ENCODE data around the gene GSG1L. TPM values are rescaled to one million over a fixed set of nuclear protein-coding genes. Genes with fewer than 3 reads are reported as not detected.
A peak's percentile ranks its signal among the peaks of the same experiment; 100 is the strongest.

Gene GSG1L
- total RNA-seq, 1 donor from 2014 or later, result not detected

DNA sequence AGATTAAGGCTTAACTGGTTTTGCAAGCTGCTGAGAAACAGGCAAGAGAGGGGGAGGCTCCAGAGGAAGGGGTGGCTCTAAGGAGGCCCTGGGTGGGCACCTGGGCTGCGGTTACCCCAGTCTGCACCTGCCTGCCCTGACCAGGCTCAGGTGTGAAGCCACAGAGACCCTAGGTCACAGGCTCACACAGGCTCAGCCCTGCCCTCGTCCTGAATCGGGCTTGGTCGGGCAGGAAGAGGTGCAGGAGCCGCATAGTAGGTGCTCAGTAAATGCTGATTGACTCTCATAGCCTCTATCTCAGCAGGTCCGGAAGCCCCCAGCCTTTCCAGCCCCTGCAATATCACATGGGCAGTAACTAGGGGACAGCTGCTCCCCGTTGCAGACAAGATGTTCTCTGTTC is 203.4 kb downstream of the GSG1L start:
- DNase-seq (ENCODE audit: low spot score), result no peak

DNA sequence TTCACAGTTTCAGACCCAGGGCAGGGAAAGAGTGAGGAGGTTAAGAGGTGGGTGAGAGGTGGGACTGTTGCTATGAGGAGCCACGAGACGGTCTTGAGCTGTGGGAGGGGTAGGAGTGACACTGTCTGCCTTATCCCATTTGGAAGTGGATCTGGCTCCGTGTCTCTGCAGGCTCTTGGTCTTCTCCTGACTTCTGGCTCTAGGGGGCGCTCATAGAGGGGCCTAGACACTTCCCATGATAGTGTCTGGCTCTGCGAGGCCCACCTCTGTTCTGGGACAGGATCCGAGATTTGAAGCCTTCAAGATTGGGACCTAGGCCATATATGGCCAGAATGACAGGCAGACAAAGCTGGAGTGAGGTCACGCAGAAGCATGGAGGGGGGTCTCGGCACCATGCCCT is 204.5 kb downstream of the GSG1L start:
- DNase-seq (ENCODE audit: low spot score), result no peak

GRCh38 chr16:27853651-27854050 is 209.9 kb downstream of the GSG1L start:
- peak; percentile 59 for DNase-seq (ENCODE audit: low spot score)

GRCh38 chr16:27853101-27853500 is 210.4 kb downstream of the GSG1L start:
- DNase-seq (ENCODE audit: low spot score), result peak; percentile 47

GRCh38 chr16:27852681-27853080 is 210.8 kb downstream of the GSG1L start:
- DNase-seq (ENCODE audit: low spot score), result peak; percentile 81

- DNase-seq (ENCODE audit: low spot score), result peak; percentile 73
Measured at GRCh38 chr16:27852116-27852515, 211.4 kb downstream of the GSG1L start.

- peak; percentile 75 for DNase-seq (ENCODE audit: low spot score)
Measured at GRCh38 chr16:27851586-27851985, 211.9 kb downstream of the GSG1L start.

- DNase-seq (ENCODE audit: low spot score), result peak; percentile 16
Measured at GRCh38 chr16:27849621-27850020, 213.9 kb downstream of the GSG1L start.

- peak; percentile 69 for DNase-seq (ENCODE audit: low spot score)
Measured at GRCh38 chr16:27847030-27847550, 216.4 kb downstream of the GSG1L start.

DNA sequence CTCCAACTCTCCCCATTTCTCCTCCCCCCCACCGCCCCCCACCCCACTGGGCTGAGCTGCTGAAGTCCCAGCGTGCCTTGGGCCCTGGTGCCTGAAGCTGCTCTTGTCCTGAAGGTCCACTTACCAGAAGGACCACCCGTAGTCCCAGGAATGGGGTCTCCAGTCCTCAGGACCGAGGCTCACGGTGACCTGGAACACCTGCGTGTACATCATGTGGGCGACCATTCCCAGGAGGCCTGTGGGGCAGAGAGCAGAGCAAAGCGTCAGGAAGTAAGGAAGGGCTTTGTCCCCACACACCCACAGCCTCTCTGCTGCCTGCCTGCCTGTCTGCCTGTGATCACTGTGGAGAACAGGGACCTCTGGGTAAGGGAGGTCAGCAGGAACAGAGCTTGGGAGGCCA is 218.7 kb downstream of the GSG1L start:
- DNase-seq (ENCODE audit: low spot score), result peak; percentile 73

- peak; percentile 5 for DNase-seq (ENCODE audit: low spot score)
Measured at GRCh38 chr16:27843800-27844199, 219.7 kb downstream of the GSG1L start.

DNA sequence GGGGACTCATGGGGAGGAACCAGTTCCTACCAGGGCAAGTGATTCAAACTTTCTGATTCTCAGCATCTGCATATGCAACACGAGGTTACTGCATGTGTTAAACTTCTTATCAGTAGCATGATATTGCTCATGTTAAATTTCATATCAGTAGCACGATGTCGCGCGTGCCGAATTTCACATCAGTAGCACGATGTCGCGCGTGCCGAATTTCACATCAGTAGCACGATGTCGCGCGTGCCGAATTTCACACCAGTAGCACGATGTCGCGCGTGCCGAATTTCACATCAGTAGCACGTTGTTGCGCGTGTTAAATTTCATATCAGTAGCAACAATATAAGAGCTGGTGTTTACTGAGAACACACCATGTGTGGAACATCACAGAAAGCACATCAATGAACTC is 221.6 kb downstream of the GSG1L start:
- peak; percentile 78 for DNase-seq (ENCODE audit: low spot score)

DNA sequence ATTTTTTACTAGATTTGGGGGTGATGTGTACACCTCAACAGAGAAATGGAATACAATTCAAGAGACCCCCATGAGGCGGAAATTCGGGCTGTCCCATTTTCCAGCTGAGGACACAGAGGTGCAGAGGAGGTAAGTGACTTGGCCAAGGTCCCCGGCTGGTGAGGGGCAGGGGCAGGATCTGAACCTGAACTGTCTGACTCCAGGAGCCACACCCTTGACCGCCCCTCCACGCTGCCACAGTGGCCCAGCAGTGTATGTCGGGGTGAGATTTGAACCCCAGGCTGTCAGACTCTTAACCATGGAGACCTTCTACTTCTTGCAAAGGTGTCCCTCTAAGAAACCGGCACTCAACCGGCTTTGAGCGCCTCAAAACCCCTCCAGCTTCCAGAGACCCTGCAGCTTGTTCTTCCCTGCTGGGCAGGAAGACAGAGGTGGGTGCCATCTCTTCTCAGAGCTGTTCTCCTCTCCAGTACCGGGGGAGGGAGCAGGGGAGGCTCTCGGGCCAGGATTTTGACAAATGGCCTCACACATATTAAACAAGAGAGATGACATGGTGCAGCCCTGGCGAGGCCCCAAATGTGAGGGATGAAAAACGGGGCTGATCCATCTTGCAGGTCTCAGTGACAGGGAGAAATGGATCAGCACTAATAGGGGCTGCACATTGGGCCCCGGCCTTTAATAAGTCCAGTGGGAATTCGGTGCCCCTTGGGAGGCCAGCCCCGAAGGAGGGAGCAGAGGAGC is 222.3 kb downstream of the GSG1L start:
- DNase-seq (ENCODE audit: low spot score), result peak; percentile 69

DNA sequence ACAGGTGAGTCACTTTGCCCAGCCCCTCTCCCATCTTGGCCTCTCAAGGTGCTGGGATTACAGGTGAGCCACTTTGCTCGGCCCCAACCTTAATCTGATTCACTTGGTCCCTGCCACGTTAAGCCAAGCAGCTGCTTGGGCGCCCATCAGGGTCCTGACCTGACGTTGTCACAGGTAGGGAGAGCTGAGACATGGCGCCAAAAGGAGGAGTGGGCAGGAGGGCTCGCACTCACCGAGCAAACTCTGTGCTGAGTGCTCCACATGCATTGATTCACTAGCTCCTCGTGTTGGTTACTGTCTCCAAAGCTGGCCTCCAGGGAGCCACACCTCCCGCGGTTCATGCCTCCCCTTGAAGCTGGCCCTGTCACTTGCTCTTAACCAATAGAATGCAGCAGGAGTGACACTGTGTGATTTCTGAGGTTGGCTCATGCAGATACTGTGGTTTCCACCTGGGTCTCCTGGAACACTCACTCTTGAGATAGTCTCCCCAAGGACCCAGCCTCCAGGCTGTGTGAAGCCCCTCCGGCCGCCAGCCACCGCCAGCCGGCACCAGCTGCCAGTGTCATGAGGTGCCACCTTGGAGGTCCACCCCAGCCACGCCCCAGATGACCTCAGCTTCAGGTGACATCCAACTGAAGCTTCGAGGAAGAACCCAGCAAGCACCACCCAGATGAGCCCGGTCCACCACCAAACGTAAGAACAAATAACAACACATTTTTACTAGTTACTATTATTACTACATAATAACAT is 223.0 kb downstream of the GSG1L start:
- peak; percentile 71 for DNase-seq (ENCODE audit: low spot score)

DNA sequence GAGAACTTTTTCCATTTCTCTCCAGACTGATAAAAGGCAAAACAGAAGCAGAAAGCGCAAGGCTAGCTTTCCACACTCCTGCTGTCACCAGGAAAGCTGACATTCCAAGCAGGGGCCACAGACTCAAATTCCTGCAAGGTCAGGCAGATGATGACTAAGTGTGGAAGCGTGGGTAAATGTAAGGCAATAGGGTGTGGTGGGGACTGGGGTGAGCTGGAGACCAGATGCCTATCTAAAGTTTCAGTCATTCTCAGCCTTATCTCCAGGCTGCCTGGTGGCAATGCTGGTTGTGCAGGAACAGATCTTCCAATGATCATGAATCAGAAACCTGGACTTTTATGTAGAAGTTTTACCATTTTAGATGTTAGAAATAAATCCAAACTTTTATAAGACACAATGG is 224.1 kb downstream of the GSG1L start:
- peak; percentile 39 for DNase-seq (ENCODE audit: low spot score)

DNA sequence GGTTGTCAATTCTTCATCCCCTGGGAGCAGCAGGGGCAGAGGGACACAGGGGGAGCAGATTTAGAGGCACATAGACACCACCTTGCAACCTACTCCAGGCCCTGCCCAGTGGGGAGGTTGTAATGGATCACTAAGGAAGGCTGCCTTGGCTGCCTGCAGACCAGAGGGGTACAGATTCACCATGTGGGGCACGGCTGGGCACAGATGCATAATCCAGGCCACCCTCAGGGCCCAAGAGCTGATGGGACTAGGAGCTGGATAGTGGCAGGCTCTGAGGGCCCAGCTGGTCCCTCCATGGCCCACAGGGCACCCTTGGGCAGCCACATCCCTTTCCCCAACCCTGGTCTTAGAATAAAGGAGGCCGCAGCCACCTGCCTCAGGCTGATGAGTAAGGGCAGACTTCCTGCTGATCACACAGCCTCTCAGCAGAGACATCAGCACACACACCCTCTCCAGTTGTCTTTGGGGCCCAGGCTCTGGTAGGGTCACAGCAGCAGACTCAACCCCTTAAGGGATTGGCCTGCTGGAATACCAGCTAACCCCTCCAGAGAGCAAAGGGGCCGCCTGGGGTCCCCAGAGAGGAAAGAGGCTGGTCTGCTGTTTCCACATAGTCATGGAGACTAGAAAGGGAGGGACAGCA is 224.9 kb downstream of the GSG1L start:
- DNase-seq (ENCODE audit: low spot score), result peak; percentile 78

- DNase-seq (ENCODE audit: low spot score), result peak; percentile 45
Measured at GRCh38 chr16:27829975-27830374, 233.5 kb downstream of the GSG1L start.

DNA sequence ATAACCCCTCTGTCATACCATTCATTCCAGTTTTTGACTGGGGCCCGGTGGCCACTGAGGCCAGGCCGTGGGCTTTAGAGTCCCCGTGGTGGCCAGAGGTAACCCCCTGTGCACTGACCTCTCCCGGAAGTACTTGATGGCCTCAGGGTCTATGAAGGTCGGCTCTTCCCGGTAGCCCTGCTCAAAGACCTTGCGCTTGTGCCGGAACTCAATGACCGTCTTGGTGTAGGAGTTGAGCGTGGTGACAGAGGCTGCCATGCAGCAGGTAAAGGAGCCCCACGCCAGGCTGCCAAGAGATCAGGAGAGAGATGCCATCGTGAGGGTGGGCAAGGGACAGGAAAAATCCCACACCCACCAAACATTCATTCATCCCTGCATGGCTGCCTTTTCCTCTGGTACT is 234.8 kb downstream of the GSG1L start:
- DNase-seq (ENCODE audit: low spot score), result peak; percentile 59

- peak; percentile 5 for DNase-seq (ENCODE audit: low spot score)
Measured at GRCh38 chr16:27827765-27828164, 235.7 kb downstream of the GSG1L start.

- peak; percentile 53 for DNase-seq (ENCODE audit: low spot score)
Measured at GRCh38 chr16:27826893-27827289, 236.6 kb downstream of the GSG1L start.

DNA sequence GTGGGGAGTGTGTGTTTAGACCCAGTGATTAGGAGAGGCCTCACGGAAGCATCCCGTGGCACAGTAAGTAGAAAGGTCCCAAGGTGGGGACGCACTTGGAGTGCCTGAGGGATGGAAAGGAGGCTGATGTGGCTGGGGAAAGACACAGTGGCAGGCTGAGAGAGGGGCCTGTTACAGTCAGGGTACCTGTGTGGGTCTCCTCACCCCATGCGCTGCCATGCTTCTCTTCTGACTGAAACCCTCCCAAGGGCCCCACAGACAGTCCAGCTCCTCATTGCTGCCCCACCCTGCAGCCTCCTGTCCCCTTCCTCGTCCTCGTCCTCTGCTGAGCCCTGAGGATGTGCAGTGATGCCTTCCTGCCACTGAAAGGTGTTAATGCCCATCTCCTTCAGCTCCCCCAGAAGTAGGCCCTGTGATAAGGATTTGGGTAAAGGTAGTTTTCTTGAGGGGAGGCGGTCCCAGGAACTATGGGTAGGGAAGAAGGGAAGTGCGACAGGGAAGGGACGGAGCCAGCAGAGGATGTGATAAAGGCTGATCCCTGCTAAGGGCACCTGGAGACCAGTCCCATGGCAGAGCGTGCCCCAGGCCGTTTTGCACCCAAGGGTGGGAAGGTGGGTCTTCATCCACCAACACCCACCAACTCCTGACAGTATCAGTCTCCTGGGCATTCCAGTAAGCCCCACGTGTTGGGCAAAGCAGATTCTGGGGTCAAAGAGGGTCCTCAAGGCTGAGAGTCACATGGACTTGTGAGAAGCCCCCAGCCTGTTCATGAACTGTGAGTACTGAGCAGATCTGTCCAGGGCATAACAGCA is 237.2 kb downstream of the GSG1L start:
- DNase-seq (ENCODE audit: low spot score), result peak; percentile 57

Measured in mesenteric fat pad (tissue), 1 donor.